Gastroesophageal sphincter (tissue), 4 donors: ENCODE data around the gene ENKD1. TPM values are rescaled to one million over a fixed set of nuclear protein-coding genes. Genes with fewer than 3 reads are reported as not detected.

Experiments
- ATAC-seq: fragments of 150-250 bp; one replicate; pipeline ENCODE4 v1.9.1; 2016; ENCODE audit warnings: mild to moderate bottlenecking, moderate library complexity
- H3K27ac ChIP-seq, 4 donors: fragments of 200-600 bp; sonication (generic) in 3 of 4; 1 replicate in 3 of 4; 2 replicates in 1 of 4; pipeline ENCODE4 v1.5.1; 2016 to 2019
- H3K27me3 ChIP-seq: fragments of 200-600 bp; sonication (generic); one replicate; pipeline ENCODE4 v1.5.1; 2019
- H3K36me3 ChIP-seq, 2 donors: fragments of 200-600 bp; sonication (generic); one replicate each; pipeline ENCODE4 v1.5.1; 2019; ENCODE audit warnings: control low read depth in 1 of 2
- H3K4me1 ChIP-seq, 3 donors: fragments of 200-600 bp; sonication (generic); 1 replicate in 2 of 3; 2 replicates in 1 of 3; pipeline ENCODE4 v1.5.1; 2016 to 2019; ENCODE audit warnings: control low read depth in 2 of 3
- H3K4me3 ChIP-seq, 2 donors: fragments of 200-600 bp; sonication (generic); one replicate each; pipeline ENCODE4 v1.5.1; 2019; ENCODE audit warnings: mild to moderate bottlenecking in 1 of 2, moderate library complexity in 1 of 2
- H3K9me3 ChIP-seq, 3 donors: fragments of 200-600 bp; sonication (generic); one replicate each; pipeline ENCODE4 v1.5.1; 2017 to 2019; ENCODE audit warnings: control low read depth in 2 of 3
- EP300 ChIP-seq: sonication (generic); formaldehyde crosslinking; IDR thresholded peaks from one replicate; pipeline ENCODE4 v1.6.1; 2017; ENCODE audit warnings: antibody characterized with exemption, mild to moderate bottlenecking
- POLR2A ChIP-seq, 2 donors: fragments of 450-650 bp; IDR thresholded peaks; one replicate each; pipeline ENCODE4 v1.6.1; 2017; ENCODE audit warnings: antibody characterized with exemption in 2 of 2, mild to moderate bottlenecking in 2 of 2, moderate library complexity in 1 of 2
- POLR2AphosphoS5 ChIP-seq: sonication (generic); formaldehyde crosslinking; IDR thresholded peaks from one replicate; pipeline ENCODE4 v1.6.1; 2017; ENCODE audit warnings: antibody characterized with exemption
- WGBS, 2 donors: methylation state at CpG; one replicate each; pipeline ENCODE4 v1.1.5; 2018; ENCODE audit warnings: low coverage in 1 of 2; 5-methylcytosine and 5-hydroxymethylcytosine counted together
- total RNA-seq, 4 donors: library from RNA; depleted of rRNA; stranded (reverse); fragments of >200 nt; gene quantifications; one replicate each; pipeline ENCODE4 v1.1.0, GENCODE V29; 2016
- TF ChIP-seq, protein P1 (sequence below), 4 experiments: fragments of 200-600 bp in 2 of 4; fragments of 450-650 bp in 2 of 4; sonication (generic) in 1 of 4; IDR thresholded peaks; one replicate each; pipeline ENCODE4 v1.5.1; 2017 to 2019; ENCODE audit warnings: antibody characterized with exemption in 4 of 4, mild to moderate bottlenecking in 2 of 4, moderate library complexity in 2 of 4

ENKD1 gene
- total RNA-seq, 4 donors from 2014 or later, result 23.0 to 33.2 (median 28.9) TPM

- no peak for TF ChIP-seq POLR2AphosphoS5
- TF ChIP-seq EP300, result no peak
- no peak for TF ChIP-seq POLR2A (IDR thresholded peaks at IDR 0.05)
- TF ChIP-seq, protein P1, sequence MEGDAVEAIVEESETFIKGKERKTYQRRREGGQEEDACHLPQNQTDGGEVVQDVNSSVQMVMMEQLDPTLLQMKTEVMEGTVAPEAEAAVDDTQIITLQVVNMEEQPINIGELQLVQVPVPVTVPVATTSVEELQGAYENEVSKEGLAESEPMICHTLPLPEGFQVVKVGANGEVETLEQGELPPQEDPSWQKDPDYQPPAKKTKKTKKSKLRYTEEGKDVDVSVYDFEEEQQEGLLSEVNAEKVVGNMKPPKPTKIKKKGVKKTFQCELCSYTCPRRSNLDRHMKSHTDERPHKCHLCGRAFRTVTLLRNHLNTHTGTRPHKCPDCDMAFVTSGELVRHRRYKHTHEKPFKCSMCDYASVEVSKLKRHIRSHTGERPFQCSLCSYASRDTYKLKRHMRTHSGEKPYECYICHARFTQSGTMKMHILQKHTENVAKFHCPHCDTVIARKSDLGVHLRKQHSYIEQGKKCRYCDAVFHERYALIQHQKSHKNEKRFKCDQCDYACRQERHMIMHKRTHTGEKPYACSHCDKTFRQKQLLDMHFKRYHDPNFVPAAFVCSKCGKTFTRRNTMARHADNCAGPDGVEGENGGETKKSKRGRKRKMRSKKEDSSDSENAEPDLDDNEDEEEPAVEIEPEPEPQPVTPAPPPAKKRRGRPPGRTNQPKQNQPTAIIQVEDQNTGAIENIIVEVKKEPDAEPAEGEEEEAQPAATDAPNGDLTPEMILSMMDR (IDR thresholded peaks at IDR 0.05), result no peak
- Histone ChIP-seq H3K27ac (no peak overlapping the region), H3K4me1 (peaks cover 5 to 47% (median 15%) of the 10 kb centered on the region in 3 donors), H3K27me3 (peaks cover 98% of the 10 kb centered on the region), H3K36me3 (no peaks in the 10 kb centered on the region), H3K4me3 (no peak overlapping the region), H3K9me3 (no peaks in the 10 kb centered on the region)
- no peak for ATAC-seq
- 10 to 12% methylated on average over 2 to 7 of the region's 35 CpGs for WGBS, 2 donors
Observed at GRCh38 chr16:67648764-67649407, 17.7 kb downstream of the ENKD1 start.

DNA sequence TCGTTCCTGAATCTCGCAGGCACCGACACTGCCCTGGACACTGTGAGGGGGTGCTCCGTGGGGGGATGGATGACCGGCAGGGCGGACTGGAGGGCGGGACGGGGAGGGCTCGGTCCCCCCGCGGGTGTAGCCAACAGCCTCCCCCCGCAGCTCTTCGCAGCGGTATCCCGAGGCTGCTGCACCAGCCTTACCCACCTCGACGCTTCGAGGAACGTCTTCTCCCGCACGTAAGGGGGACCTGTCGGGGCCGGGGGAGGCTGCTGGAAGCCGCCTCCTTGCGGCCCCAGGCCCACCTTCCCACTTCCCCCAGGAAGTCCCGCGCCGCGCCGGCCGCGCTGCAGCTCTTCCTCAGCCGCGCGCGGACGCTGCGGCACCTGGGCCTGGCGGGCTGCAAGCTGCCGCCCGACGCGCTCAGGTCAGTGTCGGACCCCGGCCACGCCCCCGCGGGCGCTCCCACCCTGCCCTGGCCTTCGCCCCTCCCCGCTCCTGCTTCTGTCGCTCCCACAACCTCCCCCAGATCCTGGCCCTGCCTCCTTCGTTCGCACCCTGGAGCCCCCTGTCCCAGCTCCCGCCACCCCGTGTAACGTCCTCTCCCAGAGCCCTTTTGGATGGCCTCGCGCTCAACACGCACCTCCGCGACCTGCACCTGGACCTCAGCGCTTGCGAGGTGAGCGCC is 18.3 kb downstream of the ENKD1 start:
- Histone ChIP-seq H3K36me3 (no peaks in the 10 kb centered on the region), H3K4me1 (peaks cover under 1 to 41% (median 9%) of the 10 kb centered on the region in 3 donors), H3K9me3 (no peaks in the 10 kb centered on the region), H3K27me3 (peaks cover 92% of the 10 kb centered on the region), H3K27ac (no peak overlapping the region), H3K4me3 (no peak overlapping the region)
- TF ChIP-seq, protein P1 (IDR thresholded peaks at IDR 0.05), result no peak
- TF ChIP-seq POLR2A (IDR thresholded peaks at IDR 0.05) (no peak), EP300 (no peak), POLR2AphosphoS5 (no peak)
- 10% methylated on average over 9 of the region's 65 CpGs; no CpG with 5 or more reads in 1 of the 2 donors for WGBS, 2 donors
- ATAC-seq, result no peak

DNA sequence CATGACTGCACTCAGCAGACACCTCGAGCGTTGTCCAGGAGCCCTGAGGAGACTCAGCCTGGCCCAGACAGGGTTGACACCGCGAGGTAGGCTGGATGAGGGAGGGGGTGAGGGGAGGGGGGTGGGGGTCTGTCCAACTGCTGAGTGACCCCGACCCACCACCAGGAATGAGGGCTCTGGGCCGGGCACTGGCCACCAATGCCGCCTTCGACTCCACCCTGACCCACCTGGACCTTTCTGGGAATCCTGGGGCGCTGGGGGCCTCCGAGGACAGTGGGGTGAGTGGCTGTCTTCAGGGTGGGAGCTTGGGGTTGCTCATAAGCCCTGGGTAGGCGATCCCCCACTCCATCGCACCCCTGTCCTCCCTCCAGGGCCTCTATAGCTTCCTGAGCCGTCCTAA is 18.9 kb downstream of the ENKD1 start:
- no peak for ATAC-seq
- Histone ChIP-seq H3K4me3 (no peak overlapping the region), H3K4me1 (peaks cover 0 to 38% (median 7%) of the 10 kb centered on the region in 3 donors), H3K27ac (no peak overlapping the region), H3K27me3 (peaks cover 86% of the 10 kb centered on the region), H3K36me3 (no peaks in the 10 kb centered on the region), H3K9me3 (no peaks in the 10 kb centered on the region)
- WGBS, 2 donors, result 85% methylated on average over 5 of the region's 13 CpGs; no CpG with 5 or more reads in 1 of the 2 donors
- TF ChIP-seq, protein P1 (IDR thresholded peaks at IDR 0.05), result no peak
- no peak for TF ChIP-seq EP300
- no peak for TF ChIP-seq POLR2A (IDR thresholded peaks at IDR 0.05)
- no peak for TF ChIP-seq POLR2AphosphoS5

- Histone ChIP-seq H3K27me3 (peaks cover 81% of the 10 kb centered on the region), H3K9me3 (no peaks in the 10 kb centered on the region), H3K27ac (no peak overlapping the region), H3K4me1 (peaks cover 0 to 40% (median 7%) of the 10 kb centered on the region in 3 donors), H3K36me3 (no peaks in the 10 kb centered on the region), H3K4me3 (no peak overlapping the region)
- WGBS, 2 donors, result no CpG with 5 or more reads among the region's 15 CpGs
- ATAC-seq, result no peak
- TF ChIP-seq EP300 (no peak), POLR2A (IDR thresholded peaks at IDR 0.05) (no peak), POLR2AphosphoS5 (no peak)
- TF ChIP-seq, protein P1 (IDR thresholded peaks at IDR 0.05), result no peak
Observed at GRCh38 chr16:67647111-67647651, 19.4 kb downstream of the ENKD1 start.
